Activated CD8-positive, alpha-beta memory T cell treated with anti-CD3 and anti-CD28 coated beads, Interleukin-2, amount 50 U/mL, for 1 hour (primary cell): ENCODE measurements around the gene CCDC148.
"Not testable (repeated sequence)": the region's sequence is repeated elsewhere in the genome, so short reads cannot be mapped to it uniquely, and the experiment has no call there.

Experiments
- DNase-seq: peaks from one replicate; pipeline ENCODE4 v3.0.0-alpha.2; 2020; ENCODE audit errors: extremely low read depth

CCDC148 gene

GRCh38 chr2:158291544-158292180 lies 164.9 kb downstream of the CCDC148 start:
- no peak for DNase-seq

DNA sequence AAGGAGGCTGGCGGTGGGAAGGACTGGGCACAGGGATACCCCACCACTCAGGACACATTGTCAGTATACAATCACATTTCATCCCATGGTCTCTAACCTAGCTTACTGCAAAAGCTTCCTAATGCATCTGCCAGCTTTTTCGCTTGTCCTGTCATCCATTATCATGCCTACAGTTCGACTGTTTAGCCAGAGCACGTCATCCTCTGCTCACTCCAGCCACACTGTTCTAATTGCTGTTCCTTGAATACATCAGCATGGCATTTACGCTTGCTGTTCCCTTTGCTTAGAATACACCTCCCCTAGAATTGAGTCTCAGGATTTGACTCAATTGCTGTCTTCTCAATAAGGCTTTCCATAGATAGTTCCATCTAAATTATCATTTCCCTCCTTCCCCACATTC lies 166.3 kb downstream of the CCDC148 start:
- no peak for DNase-seq

GRCh38 chr2:158276619-158277471 lies 179.7 kb downstream of the CCDC148 start:
- DNase-seq: no peak

DNA sequence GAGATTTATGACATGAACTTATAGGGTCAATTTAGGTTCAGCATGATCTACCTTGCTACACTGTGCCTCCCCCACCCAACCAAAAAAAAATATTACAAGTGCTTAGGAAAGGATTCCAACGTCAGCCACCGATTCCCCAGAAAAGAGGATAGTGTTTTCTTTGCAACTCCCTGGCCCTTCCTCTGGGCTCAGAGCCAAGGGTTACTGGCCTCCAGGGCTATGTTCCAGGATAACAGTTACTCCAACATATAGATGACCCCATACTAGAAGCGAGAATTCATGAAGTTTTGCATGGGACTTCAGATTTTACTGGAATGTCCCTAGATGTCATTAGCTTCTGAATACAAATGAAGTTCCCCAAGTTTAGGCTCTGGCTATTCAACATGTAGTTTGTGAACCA lies 182.8 kb downstream of the CCDC148 start:
- no peak for DNase-seq

DNA sequence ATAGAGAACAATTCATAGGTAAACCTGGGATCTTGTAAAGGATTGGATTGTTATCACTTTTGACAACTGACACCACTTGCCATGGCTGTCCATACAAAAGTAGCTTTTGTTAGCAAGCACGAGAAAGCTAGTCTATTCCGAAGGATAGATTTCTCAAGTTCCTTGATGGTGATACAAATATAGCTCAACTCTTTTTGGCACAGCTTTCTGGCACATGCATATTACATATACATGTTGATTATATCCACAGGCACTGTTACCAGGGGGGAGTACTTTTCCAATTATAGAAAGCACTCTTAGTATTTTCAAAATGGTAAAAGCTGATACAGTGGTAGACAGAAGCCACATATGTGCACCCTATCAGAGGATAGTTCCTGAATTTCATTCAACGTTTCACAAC lies 186.0 kb downstream of the CCDC148 start:
- DNase-seq: no peak

GRCh38 chr2:158269143-158269542 lies 187.4 kb downstream of the CCDC148 start:
- no peak for DNase-seq

DNA sequence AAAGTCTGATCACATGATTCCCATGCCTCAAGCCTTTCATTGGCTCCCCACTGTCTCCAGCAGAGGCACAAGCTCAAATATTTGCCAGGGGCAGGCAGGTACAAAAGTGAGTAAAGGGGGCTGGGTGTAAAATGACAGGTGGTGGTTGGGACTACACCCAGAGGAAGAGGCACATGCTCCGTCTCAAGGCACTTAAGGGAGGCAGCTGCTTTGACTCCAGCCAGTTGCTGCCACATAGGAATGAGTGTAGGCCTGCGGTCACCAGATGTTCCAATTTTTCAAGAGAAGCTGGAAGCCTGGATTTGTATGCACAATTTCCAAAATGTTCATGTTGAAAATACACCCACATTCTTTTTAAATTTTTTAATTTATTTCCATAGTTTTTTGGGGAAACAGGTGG lies 190.4 kb downstream of the CCDC148 start:
- DNase-seq: no peak

GRCh38 chr2:158255257-158255656 lies 201.3 kb downstream of the CCDC148 start:
- no peak for DNase-seq

- no peak for DNase-seq
These were observed 203.4 kb downstream of the CCDC148 start for GRCh38 chr2:158253170-158253569.

DNA sequence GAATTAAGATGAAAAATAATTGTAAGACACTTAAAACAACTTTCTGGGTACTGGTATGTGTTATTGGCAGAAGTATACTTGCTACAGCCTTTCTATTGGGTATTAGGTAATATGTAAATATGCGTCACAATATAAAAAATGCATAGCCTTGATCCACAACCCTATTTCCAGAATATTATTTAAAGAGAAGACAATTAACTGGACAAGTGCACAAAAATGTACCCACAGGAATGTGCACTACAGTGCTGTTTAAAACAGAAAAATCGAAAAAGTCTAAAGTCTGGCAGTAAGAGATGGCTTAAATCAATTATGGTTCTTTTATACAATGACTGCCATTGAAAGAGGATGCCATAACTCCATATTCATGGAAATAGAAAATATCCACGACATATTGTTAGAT lies 205.2 kb downstream of the CCDC148 start:
- DNase-seq: no peak

DNA sequence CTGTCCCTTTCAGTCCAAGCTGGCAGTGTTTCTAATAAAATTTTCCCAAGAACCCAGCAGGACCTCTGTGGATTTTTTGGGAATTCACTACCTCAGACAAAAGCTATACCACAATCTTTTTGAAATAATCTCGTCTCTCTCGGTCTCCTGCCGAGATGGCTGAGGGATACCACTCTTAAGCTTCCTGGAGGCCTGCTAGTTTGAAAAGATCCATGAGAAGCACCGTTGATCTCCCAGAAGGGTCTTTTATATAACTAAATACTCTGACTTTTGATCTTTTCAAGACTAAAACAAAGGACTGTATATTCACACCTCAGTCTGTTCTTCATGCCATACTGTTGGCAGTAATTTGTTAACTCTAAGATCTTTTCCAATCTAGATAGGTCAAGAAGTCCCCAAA lies 213.2 kb downstream of the CCDC148 start:
- no peak for DNase-seq

GRCh38 chr2:158242280-158242679 lies 214.3 kb downstream of the CCDC148 start:
- DNase-seq: no peak

GRCh38 chr2:158240975-158241374 lies 215.6 kb downstream of the CCDC148 start:
- no peak for DNase-seq

- no peak for DNase-seq
These were observed 217.3 kb downstream of the CCDC148 start for GRCh38 chr2:158239271-158239670.

GRCh38 chr2:158234497-158234896 lies 222.1 kb downstream of the CCDC148 start:
- DNase-seq: no peak

- DNase-seq: no peak
These were observed 224.1 kb downstream of the CCDC148 start for GRCh38 chr2:158232476-158232875.

DNA sequence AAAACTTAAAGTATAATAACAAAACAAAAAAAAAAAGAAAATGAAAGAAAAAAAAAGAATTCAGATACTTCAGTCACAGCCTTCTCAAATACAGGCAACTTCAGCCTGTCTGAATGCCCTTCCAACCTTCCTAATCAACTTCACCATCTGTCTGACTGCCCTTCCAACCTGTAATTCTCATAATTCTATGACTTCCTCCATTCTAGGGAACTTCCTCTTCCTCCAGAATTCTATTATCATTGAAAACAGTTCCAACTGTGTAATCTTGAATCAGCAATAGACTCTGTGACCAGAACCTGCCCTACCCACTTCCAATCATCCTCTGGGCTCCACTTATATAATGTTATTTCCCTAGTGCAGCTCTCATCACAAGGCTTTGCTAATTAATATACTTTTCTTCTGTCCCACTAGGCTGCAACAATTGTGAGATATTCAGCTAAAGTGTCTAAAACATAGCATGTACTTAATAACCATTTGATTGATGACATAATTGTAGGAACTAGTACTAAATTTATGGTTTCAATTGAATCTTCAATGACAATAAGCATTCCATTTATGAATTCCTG lies 227.5 kb downstream of the CCDC148 start:
- DNase-seq: no peak

GRCh38 chr2:158223066-158223465 lies 233.5 kb downstream of the CCDC148 start:
- DNase-seq: not testable (repeated sequence)

DNA sequence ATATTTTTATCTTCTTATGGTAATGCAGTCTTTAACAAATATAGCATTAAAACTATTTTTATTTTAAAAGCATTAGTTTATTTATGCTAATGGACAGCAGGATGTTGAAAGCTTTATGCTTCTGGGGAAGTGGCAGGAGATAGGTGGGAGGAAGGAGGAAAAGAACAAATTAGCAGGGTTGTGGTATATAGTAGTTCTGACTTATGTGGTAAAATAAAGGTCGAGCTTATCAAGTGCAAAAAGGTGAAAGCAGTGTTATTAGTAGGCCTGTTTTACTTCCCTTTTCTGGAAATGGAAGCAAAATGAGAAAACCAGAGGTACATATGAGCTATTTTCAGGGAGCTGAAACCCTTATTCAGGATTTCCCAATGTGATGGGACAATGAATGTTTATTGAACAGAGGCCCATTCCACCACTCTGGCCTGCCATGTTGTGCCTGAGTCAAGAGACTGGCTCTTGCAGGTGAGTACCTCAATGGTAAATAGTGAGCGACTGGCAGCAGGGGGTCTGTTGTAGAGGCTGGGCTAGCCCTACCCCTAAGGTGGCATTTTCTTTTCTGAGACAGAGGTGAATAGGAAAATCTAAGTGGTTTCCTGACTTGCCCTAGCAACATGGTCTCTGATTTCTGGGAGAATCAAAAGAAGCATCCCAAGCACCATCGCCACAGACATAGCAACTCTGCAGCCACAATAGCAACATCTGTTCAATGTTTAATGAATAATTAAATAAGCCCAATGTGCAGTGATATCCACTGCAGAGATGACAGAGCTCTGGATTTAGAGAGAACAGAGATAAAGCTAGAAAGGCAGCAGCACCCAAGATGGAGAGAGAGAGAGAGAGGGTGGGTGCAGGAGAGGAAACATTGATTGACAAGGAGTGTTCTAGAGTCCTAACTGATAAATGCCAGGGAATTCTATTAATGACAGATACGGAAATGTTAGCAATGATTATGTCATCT lies 235.2 kb downstream of the CCDC148 start:
- no peak for DNase-seq

DNA sequence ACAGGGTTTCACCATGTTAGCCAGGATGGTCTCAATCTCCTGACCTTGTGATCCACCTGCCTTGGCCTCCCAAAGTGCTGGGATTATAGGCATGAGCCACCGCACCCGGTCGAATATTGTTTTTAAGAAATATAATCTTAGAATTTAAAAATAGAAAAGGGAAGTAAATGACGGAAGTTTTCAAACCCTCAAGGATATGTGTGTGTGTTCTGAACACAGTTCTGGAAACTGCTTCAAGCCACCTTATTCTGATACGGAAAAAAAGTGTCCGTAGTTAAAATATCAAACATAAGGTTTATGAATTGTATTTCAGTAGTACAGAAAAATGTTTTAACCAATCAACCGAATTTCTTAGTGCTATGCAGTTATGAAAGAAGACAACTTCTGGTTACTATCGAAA lies 239.0 kb downstream of the CCDC148 start:
- no peak for DNase-seq

- DNase-seq: no peak
These were observed 242.1 kb downstream of the CCDC148 start for GRCh38 chr2:158214431-158214830.

DNA sequence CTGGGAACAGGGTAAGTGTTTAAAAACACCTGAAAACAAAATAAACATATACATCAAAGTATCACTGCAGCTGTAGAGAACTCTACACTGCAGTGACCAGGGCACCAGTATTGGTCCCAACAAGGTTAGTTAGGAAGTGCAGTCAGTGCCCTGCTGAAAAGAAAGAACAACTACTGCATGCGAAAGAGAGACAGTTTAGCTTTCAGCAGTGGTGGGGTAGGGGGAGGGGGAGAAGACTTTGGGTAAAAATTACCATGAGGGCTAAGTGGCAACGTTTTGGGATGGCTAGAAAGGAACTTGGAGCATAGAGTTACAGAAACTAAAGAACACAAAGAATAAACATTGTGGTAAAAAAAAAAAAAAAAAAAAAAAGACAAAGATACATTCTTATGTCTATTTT lies 242.8 kb downstream of the CCDC148 start:
- DNase-seq: no peak
